CD4-positive, CD25-positive, alpha-beta regulatory T cell (primary cell): ENCODE measurements around the gene HBA2. TPM values are rescaled to one million over a fixed set of nuclear protein-coding genes. Genes with fewer than 3 reads are reported as not detected.

Experiments used
- ATAC-seq, 2 donors: fragments of 150-1000 bp; cut with Tn5 transposase; one replicate each; pipeline ENCODE4 v1.10.0; 2021; ENCODE audit warnings: low read depth in 2 of 2, moderate number of reproducible peaks in 2 of 2, moderate library complexity in 1 of 2
- DNase-seq, 3 donors: peaks; one replicate each; pipeline versions ENCODE4 v3.0.0 to v3.0.0-alpha.2; 2012 to 2022; ENCODE audit warnings: mixed read lengths in 1 of 3
- H3K27ac ChIP-seq: one replicate; pipeline ENCODE4 v1.7.0; 2013; ENCODE audit warnings: mild to moderate bottlenecking, low read length; ENCODE audit not compliant: insufficient read depth, poor library complexity, severe bottlenecking
- H3K27me3 ChIP-seq: one replicate; pipeline ENCODE4 v1.7.0; 2013; ENCODE audit warnings: low read length; ENCODE audit not compliant: control insufficient read depth, insufficient read depth
- H3K36me3 ChIP-seq: one replicate; pipeline ENCODE4 v1.7.0; 2013; ENCODE audit warnings: mild to moderate bottlenecking, low read length, moderate library complexity; ENCODE audit not compliant: control insufficient read depth, insufficient read depth
- H3K4me1 ChIP-seq: 2 replicates; pipeline ENCODE4 v1.7.0; 2013; ENCODE audit warnings: mild to moderate bottlenecking, low read length; ENCODE audit not compliant: insufficient read depth, control insufficient read depth, poor library complexity, severe bottlenecking
- H3K4me3 ChIP-seq: one replicate; pipeline ENCODE4 v1.7.0; 2013; ENCODE audit warnings: low read depth, mild to moderate bottlenecking, low read length, moderate library complexity
- H3K9me3 ChIP-seq, 2 experiments: 1 replicate in 1 of 2; 2 replicates in 1 of 2; pipeline ENCODE4 v1.7.0; 2013; ENCODE audit warnings: low read length in 2 of 2, mild to moderate bottlenecking in 1 of 2, moderate library complexity in 1 of 2; ENCODE audit not compliant: control insufficient read depth in 2 of 2
- H3K27ac Mint-ChIP-seq, 3 donors: one replicate each; pipeline ENCODE4 v1.8.0; 2020 to 2022; ENCODE audit warnings: mild to moderate bottlenecking in 3 of 3, mixed read lengths in 3 of 3, moderate library complexity in 2 of 3
- H3K27me3 Mint-ChIP-seq: one replicate; pipeline ENCODE4 v1.8.0; 2022; ENCODE audit warnings: mild to moderate bottlenecking, mixed read lengths
- H3K36me3 Mint-ChIP-seq: one replicate; pipeline ENCODE4 v1.8.0; 2020; ENCODE audit warnings: mixed read lengths
- H3K4me1 Mint-ChIP-seq, 4 donors: one replicate each; pipeline ENCODE4 v1.8.0; 2020 to 2022; ENCODE audit warnings: mixed read lengths in 4 of 4, mild to moderate bottlenecking in 1 of 4
- H3K4me3 Mint-ChIP-seq, 4 donors: one replicate each; pipeline ENCODE4 v1.8.0; 2020 to 2022; ENCODE audit warnings: mild to moderate bottlenecking in 4 of 4, mixed read lengths in 4 of 4, moderate library complexity in 3 of 4
- H3K9me3 Mint-ChIP-seq, 7 donors: one replicate each; pipeline ENCODE4 v1.8.0; 2020 to 2022; ENCODE audit warnings: mixed read lengths in 7 of 7, mild to moderate bottlenecking in 3 of 7, moderate library complexity in 2 of 7
- polyA plus RNA-seq, 4 donors: library from polyadenylated mRNA; unstranded; fragments of 300-500 nt; fragmentation: Illumina TruSeq; gene quantifications; one replicate each; pipeline ENCODE4 v1.2.3, GENCODE V29; 2021
- total RNA-seq: library from RNA; stranded (reverse); gene quantifications from one replicate; pipeline ENCODE4 v1.2.3, GENCODE V29; 2022

Gene HBA2
- total and polyA plus RNA-seq, 5 donors from 2014 or later, result 0.41 to 1.2 (median 0.93) TPM; not detected in 1

DNA sequence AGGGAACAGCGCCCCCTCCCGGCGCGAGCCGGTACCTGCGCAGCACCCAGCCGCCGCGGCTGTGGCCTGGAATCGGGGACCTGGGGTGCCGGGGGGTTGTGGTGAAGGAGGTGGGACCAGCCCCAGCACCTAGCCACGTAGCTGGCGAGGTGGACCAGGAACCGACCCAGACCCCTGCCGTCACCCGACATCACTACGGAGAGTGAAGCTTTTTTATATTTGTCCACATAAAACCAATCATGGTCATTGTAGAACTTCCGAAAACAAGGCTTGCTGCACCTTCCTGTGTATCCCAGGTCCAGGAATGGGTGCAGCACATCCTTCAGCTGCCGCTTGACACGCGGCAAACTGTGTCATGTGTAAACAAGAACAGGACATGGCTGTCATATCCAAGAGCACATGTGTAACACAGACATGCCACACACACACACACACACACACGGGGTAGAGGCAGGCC is 8.9 kb downstream of the HBA2 start:
- no peaks in the 10 kb centered on the region for H3K9me3 ChIP-seq
- H3K4me1 ChIP-seq, result peaks cover 19% of the 10 kb centered on the region
- Mint-ChIP-seq H3K36me3 (no peaks in the 10 kb centered on the region), H3K27me3 (peaks cover 28% of the 10 kb centered on the region), H3K4me3 (peak overlapping the region in 1 of 4 donors; percentile 12), H3K9me3 (peaks cover 0 to 1% (median 0%) of the 10 kb centered on the region in 7 donors), H3K27ac (no peak overlapping the region), H3K4me1 (peaks cover 0 to 13% (median 0%) of the 10 kb centered on the region in 4 donors)
- H3K27ac ChIP-seq, result no peak overlapping the region
- H3K4me3 ChIP-seq, result no peak overlapping the region
- DNase-seq, result peak in 1 of 3 donors; percentile 15
- peaks cover 17% of the 10 kb centered on the region for H3K27me3 ChIP-seq
- H3K36me3 ChIP-seq, result no peaks in the 10 kb centered on the region
- no peak for ATAC-seq

DNA sequence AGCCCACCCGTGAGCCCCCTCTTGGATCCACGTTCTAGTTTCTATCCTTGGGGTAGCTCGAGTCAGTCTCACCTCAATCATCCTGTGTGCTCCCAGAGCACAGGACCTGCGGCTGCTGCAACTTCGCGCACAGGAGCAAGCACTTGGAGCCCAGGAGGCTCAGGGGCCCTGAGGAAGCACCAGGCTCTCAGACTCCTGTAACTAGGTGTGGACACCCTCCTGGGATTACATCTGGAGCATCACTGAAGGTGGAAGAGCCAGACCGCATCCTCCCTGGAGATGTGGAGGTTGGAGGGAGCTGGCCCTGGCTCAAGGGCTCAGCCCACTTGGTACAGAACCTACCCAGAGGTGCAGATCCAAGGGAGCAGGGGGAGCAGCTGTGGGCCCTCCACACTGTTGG is 10.3 kb downstream of the HBA2 start:
- H3K4me3 Mint-ChIP-seq, result no peak overlapping the region
- H3K4me1 Mint-ChIP-seq, result peaks cover 0 to 5% (median 0%) of the 10 kb centered on the region in 4 donors

GRCh38 chr16:185213-185612 is 12.5 kb downstream of the HBA2 start:
- H3K27me3 ChIP-seq, result no peaks in the 10 kb centered on the region
- H3K4me1 Mint-ChIP-seq, result peaks cover 5 to 11% (median 6%) of the 10 kb centered on the region in 4 donors
- no peak overlapping the region for H3K4me3 ChIP-seq
- H3K27ac ChIP-seq, result no peak overlapping the region
- peaks cover 15% of the 10 kb centered on the region for H3K4me1 ChIP-seq
- no peaks in the 10 kb centered on the region for H3K9me3 ChIP-seq
- DNase-seq, result no peak
- no peak overlapping the region for H3K4me3 Mint-ChIP-seq
- H3K36me3 Mint-ChIP-seq, result peaks cover 15% of the 10 kb centered on the region
- H3K27ac Mint-ChIP-seq, result no peak overlapping the region
- no peaks in the 10 kb centered on the region for H3K9me3 Mint-ChIP-seq
- ATAC-seq, result no peak
- H3K36me3 ChIP-seq, result peaks cover 20% of the 10 kb centered on the region
- no peaks in the 10 kb centered on the region for H3K27me3 Mint-ChIP-seq

More for the DNA sequence above, 10.3 kb downstream of the HBA2 start:
- Histone ChIP-seq H3K4me3 (no peak overlapping the region), H3K27ac (no peak overlapping the region), H3K4me1 (peaks cover 19% of the 10 kb centered on the region), H3K27me3 (peaks cover 12% of the 10 kb centered on the region), H3K36me3 (peaks cover 3% of the 10 kb centered on the region), H3K9me3 (no peaks in the 10 kb centered on the region)
- Mint-ChIP-seq H3K9me3 (peaks cover 0 to 1% (median 0%) of the 10 kb centered on the region in 7 donors), H3K36me3 (no peaks in the 10 kb centered on the region), H3K27me3 (peaks cover 20% of the 10 kb centered on the region), H3K27ac (no peak overlapping the region)
- DNase-seq (no peak), ATAC-seq (no peak)

DNA sequence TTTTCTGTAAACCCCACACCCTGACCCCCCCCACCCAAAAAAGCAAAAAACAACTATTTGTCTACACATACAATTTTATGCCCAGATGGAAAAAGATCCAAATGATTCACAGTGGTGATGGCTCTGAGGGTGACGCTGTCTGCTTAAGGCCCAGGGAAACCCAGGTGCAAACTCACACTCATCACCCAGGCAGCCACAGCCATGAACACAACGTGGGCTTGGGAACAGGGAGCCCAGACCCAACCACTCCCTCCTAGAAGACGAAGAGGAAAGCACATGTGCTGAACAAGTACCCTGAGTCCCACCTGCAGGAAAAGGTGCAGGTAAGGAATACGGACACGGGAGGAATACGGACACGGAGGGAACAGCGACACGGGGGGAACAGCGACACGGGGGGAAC is 13.0 kb downstream of the HBA2 start:
- H3K4me3 Mint-ChIP-seq, result no peak overlapping the region
- peak overlapping the region in 1 of 3 donors; percentile 48 for H3K27ac Mint-ChIP-seq
- no peaks in the 10 kb centered on the region for H3K9me3 Mint-ChIP-seq
- H3K4me1 ChIP-seq, result peaks cover 11% of the 10 kb centered on the region
- no peak overlapping the region for H3K4me3 ChIP-seq
- no peak overlapping the region for H3K27ac ChIP-seq
- no peaks in the 10 kb centered on the region for H3K27me3 Mint-ChIP-seq
- H3K36me3 ChIP-seq, result peaks cover 24% of the 10 kb centered on the region
- peaks cover 18% of the 10 kb centered on the region for H3K36me3 Mint-ChIP-seq
- no peaks in the 10 kb centered on the region for H3K27me3 ChIP-seq
- H3K4me1 Mint-ChIP-seq, result peaks cover 5 to 11% (median 6%) of the 10 kb centered on the region in 4 donors
- DNase-seq, result no peak
- ATAC-seq, result no peak
- H3K9me3 ChIP-seq, result no peaks in the 10 kb centered on the region

DNA sequence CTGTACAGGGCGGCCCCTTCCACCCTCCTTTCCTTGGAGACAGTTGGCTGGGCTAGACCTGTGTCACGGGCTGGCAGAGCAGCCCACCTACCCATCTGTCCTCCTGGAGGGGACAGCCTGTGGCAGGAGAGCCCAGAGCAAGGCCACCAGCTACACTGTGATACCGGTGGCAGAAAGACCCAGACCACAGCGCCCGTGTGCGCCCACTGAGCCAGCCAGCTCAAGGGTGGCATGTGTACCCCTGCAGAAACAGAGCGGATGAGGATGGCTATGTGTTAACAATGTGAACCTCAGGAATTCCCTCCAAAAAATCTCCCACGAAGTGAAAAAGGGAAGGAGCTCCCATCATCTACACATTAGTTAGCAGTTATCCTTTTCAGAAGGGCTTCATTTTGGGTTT is 14.7 kb downstream of the HBA2 start:
- H3K36me3 ChIP-seq, result peaks cover 38% of the 10 kb centered on the region
- DNase-seq, result no peak

GRCh38 chr16:188674-189073 is 16.0 kb downstream of the HBA2 start:
- Mint-ChIP-seq H3K9me3 (no peaks in the 10 kb centered on the region), H3K4me1 (peaks cover 5 to 12% (median 8%) of the 10 kb centered on the region in 4 donors), H3K36me3 (peaks cover 37% of the 10 kb centered on the region), H3K27ac (peak overlapping the region in 2 of 3 donors; percentile 48 to 65), H3K4me3 (no peak overlapping the region), H3K27me3 (no peaks in the 10 kb centered on the region)
- DNase-seq (peak in 2 of 3 donors; percentile 44 to 64), ATAC-seq (peak; percentile 65 to 76)
- no peaks in the 10 kb centered on the region for H3K9me3 ChIP-seq
- peaks cover 45% of the 10 kb centered on the region for H3K36me3 ChIP-seq
- H3K4me3 ChIP-seq, result no peak overlapping the region
- H3K27ac ChIP-seq, result no peak overlapping the region
- no peaks in the 10 kb centered on the region for H3K27me3 ChIP-seq
- H3K4me1 ChIP-seq, result no peaks in the 10 kb centered on the region

More for the DNA sequence above, 14.7 kb downstream of the HBA2 start:
- Histone ChIP-seq H3K27ac (no peak overlapping the region), H3K4me3 (no peak overlapping the region), H3K4me1 (no peaks in the 10 kb centered on the region), H3K27me3 (no peaks in the 10 kb centered on the region), H3K9me3 (no peaks in the 10 kb centered on the region)
- Mint-ChIP-seq H3K36me3 (peaks cover 33% of the 10 kb centered on the region), H3K27me3 (no peaks in the 10 kb centered on the region), H3K4me3 (no peak overlapping the region), H3K27ac (no peak overlapping the region), H3K4me1 (peaks cover 5 to 12% (median 8%) of the 10 kb centered on the region in 4 donors), H3K9me3 (no peaks in the 10 kb centered on the region)
- no peak for ATAC-seq

- Mint-ChIP-seq H3K4me1 (peaks cover 5 to 12% (median 8%) of the 10 kb centered on the region in 4 donors), H3K4me3 (no peak overlapping the region), H3K9me3 (no peaks in the 10 kb centered on the region), H3K36me3 (peaks cover 37% of the 10 kb centered on the region), H3K27me3 (no peaks in the 10 kb centered on the region), H3K27ac (no peak overlapping the region)
- no peaks in the 10 kb centered on the region for H3K4me1 ChIP-seq
- no peak for DNase-seq
- H3K27me3 ChIP-seq, result no peaks in the 10 kb centered on the region
- no peaks in the 10 kb centered on the region for H3K9me3 ChIP-seq
- H3K36me3 ChIP-seq, result peaks cover 52% of the 10 kb centered on the region
- ATAC-seq, result no peak
- H3K4me3 ChIP-seq, result no peak overlapping the region
- H3K27ac ChIP-seq, result no peak overlapping the region
These were observed 17.0 kb downstream of the HBA2 start for GRCh38 chr16:189604-190186.

GRCh38 chr16:191831-192230 is 19.2 kb downstream of the HBA2 start:
- Histone ChIP-seq H3K4me3 (no peak overlapping the region), H3K4me1 (no peaks in the 10 kb centered on the region), H3K36me3 (peaks cover 64% of the 10 kb centered on the region), H3K27me3 (no peaks in the 10 kb centered on the region), H3K9me3 (no peaks in the 10 kb centered on the region), H3K27ac (no peak overlapping the region)
- no peak overlapping the region for H3K4me3 Mint-ChIP-seq
- peaks cover 44% of the 10 kb centered on the region for H3K36me3 Mint-ChIP-seq
- peak overlapping the region in 2 of 3 donors; percentile 72 to 73 for H3K27ac Mint-ChIP-seq
- no peaks in the 10 kb centered on the region for H3K9me3 Mint-ChIP-seq
- H3K4me1 Mint-ChIP-seq, result peaks cover 5 to 12% (median 8%) of the 10 kb centered on the region in 4 donors
- ATAC-seq (no peak), DNase-seq (no peak)
- no peaks in the 10 kb centered on the region for H3K27me3 Mint-ChIP-seq
